ENCODE results near the gene ABCB11. TPM values are rescaled to one million over a fixed set of nuclear protein-coding genes. Genes with fewer than 3 reads are reported as not detected.

The ABCB11 gene
- total RNA-seq, 4 donors from 2014 or later, result 0.39 to 0.49 (median 0.46) TPM; not detected in 1

DNA sequence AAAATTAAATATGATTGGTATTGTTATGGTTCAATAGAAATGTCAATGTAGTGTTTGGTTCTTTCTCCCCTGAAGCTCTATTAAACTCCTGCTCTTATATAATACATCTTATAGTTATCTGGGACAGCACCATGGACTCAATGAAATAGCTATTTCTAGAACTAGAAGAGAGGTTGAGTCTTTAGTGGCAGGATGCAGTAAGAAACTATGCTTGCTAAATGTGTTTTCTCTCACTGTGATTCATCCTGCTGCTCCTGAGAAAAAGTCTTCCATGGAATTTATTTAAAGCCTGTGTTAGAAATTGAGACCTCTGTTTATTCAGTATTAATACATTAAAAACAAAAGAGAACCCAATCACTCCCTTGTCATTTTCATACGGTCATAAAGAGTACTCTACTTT is 68.5 kb downstream of the ABCB11 start:
- intact Hi-C loops (cut with DNase I; ENCODE audit: low total_unique reads), result loop anchor here (5.0 kb wide), 1 partner anchor 170 kb away; no protein-coding TSS in a partner anchor
- no peak for TF ChIP-seq POLR2A (IDR thresholded peaks at IDR 0.05)
- TF ChIP-seq, protein P1, sequence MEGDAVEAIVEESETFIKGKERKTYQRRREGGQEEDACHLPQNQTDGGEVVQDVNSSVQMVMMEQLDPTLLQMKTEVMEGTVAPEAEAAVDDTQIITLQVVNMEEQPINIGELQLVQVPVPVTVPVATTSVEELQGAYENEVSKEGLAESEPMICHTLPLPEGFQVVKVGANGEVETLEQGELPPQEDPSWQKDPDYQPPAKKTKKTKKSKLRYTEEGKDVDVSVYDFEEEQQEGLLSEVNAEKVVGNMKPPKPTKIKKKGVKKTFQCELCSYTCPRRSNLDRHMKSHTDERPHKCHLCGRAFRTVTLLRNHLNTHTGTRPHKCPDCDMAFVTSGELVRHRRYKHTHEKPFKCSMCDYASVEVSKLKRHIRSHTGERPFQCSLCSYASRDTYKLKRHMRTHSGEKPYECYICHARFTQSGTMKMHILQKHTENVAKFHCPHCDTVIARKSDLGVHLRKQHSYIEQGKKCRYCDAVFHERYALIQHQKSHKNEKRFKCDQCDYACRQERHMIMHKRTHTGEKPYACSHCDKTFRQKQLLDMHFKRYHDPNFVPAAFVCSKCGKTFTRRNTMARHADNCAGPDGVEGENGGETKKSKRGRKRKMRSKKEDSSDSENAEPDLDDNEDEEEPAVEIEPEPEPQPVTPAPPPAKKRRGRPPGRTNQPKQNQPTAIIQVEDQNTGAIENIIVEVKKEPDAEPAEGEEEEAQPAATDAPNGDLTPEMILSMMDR (IDR thresholded peaks at IDR 0.05), result no peak
- no peak overlapping the region for H3K4me3 ChIP-seq (ENCODE audit: low read depth, poor library complexity, severe bottlenecking)
- no peak for DNase-seq (ENCODE audit: low spot score in 2 of 2)
- 71 to 74% methylated on average over 1 of the region's 1 CpG for WGBS, 2 donors

GRCh38 chr2:168961450-168962229 is 69.5 kb downstream of the ABCB11 start:
- no peak overlapping the region for H3K4me3 ChIP-seq (ENCODE audit: low read depth, poor library complexity, severe bottlenecking)
- intact Hi-C loops (cut with DNase I; ENCODE audit: low total_unique reads), result loop anchor here (5.0 kb wide), 1 partner anchor 171 kb away; no protein-coding TSS in a partner anchor
- peak in 1 of 2 donors; percentile 37 for DNase-seq (ENCODE audit: low spot score in 2 of 2)
- TF ChIP-seq, protein P1 (IDR thresholded peaks at IDR 0.05), result peak in 1 of 3 donors; percentile 48
- TF ChIP-seq POLR2A (IDR thresholded peaks at IDR 0.05), result no peak
- WGBS, 2 donors, result 17 to 21% methylated on average over 5 of the region's 5 CpGs

DNA sequence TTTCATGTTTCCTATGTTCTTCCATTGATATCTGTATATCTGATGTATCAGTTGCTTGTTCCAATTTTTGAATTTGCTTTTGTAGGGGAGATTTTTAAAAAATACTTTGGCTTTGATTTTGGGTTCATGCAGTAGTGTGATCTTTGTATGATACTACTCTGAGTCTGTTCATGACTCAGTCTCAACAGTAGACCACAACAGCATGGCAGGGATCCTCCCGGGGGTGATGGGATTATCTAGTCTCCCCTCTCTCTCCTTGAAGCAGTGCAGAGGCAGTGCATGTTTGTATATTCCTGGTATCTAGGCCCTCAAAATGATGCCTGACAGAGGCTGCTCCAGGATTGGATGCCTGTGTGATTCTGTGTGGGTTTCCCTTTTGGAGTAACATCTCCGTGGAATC is 74.7 kb downstream of the ABCB11 start:
- no peak for DNase-seq (ENCODE audit: low spot score in 2 of 2)
- 89 to 91% methylated on average over 2 of the region's 2 CpGs for WGBS, 2 donors
- intact Hi-C loops (cut with DNase I; ENCODE audit: low total_unique reads), result no loop called here
- no peak overlapping the region for H3K4me3 ChIP-seq (ENCODE audit: low read depth, poor library complexity, severe bottlenecking)
- no peak for TF ChIP-seq POLR2A (IDR thresholded peaks at IDR 0.05)
- TF ChIP-seq, protein P1 (IDR thresholded peaks at IDR 0.05), result no peak

DNA sequence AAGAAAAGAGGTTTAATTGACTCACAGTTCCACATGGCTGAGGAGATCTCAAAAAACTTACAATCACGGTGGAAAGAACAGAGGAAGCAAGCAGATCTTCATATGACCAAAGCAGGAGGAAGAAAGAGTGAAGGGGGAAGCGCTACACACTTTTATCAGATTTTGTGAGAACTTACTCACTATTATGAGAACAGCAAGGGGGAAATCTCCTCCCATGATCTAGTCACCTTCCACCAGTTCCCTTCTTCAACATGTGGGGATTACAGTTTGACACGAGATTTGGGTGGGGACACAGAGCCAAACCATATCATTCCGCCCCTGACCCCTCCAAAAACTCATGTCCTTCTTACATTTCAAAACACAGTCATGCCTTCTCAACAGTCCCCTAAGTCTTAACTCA is 75.8 kb downstream of the ABCB11 start:
- WGBS, 2 donors, result 85 to 86% methylated on average over 4 of the region's 4 CpGs
- intact Hi-C loops (cut with DNase I; ENCODE audit: low total_unique reads), result no loop called here
- TF ChIP-seq, protein P1 (IDR thresholded peaks at IDR 0.05), result no peak
- TF ChIP-seq POLR2A (IDR thresholded peaks at IDR 0.05), result no peak
- no peak for DNase-seq (ENCODE audit: low spot score in 2 of 2)
- no peak overlapping the region for H3K4me3 ChIP-seq (ENCODE audit: low read depth, poor library complexity, severe bottlenecking)

DNA sequence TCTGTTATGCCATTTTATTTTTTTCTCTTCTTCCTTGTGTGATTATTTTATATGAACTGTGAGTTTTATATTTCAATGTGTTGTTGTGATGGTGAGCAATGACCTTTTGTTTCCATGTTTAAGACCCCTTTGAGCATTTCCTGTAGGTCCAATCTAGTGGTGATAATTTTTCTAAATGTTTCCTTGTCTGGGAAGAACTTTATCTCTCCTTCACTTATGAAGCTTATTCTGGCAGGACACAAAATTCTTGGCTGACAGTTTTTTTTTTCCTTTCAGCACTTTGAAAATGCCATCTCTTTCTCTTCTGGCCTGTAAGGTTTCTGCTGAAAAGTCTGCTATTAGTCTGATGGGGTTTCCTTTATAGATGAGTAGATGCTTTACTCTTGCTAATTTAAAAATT is 76.9 kb downstream of the ABCB11 start:
- no peak for TF ChIP-seq POLR2A (IDR thresholded peaks at IDR 0.05)
- TF ChIP-seq, protein P1 (IDR thresholded peaks at IDR 0.05), result no peak
- intact Hi-C loops (cut with DNase I; ENCODE audit: low total_unique reads), result no loop called here
- no peak for DNase-seq (ENCODE audit: low spot score in 2 of 2)
- H3K4me3 ChIP-seq (ENCODE audit: low read depth, poor library complexity, severe bottlenecking), result no peak overlapping the region
